ENCODE measurements around the gene PRKAR1B. TPM values are rescaled to one million over a fixed set of nuclear protein-coding genes. Genes with fewer than 3 reads are reported as not detected.

Gene PRKAR1B
- total and polyA plus RNA-seq, 7 donors: 1.4 to 4.6 (median 1.9) TPM

DNA sequence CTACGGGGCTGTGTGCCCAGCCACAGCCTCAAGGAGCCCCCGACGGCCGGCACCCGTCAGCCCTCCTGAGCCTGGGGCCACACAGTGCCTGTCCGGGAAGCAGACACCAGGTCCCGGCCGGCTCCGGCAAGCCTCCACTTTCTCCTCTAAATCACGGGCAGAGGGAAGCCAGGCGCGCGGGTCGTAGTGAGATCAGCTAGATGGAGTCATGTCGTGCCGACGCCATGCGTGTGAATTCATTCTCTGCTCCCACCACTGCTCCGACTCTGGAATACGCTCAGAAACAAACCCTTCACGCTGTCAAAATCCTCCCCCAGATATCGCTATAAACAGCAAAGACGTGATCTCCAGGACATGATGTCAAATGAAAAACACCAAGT, 94.3 kb downstream of the PRKAR1B start:
- Histone ChIP-seq H3K27me3 (ENCODE audit: insufficient read depth in 3 of 3, low read length in 2 of 3) (no peaks in the 10 kb centered on the region), H3K4me1 (no peaks in the 10 kb centered on the region), H3K4me3 (no peak overlapping the region), H3K36me3 (ENCODE audit: insufficient read depth in 1 of 2, low read depth in 1 of 2) (no peaks in the 10 kb centered on the region), H3K9me3 (no peaks in the 10 kb centered on the region), H3K27ac (no peak overlapping the region)
- DNase-seq (no peak), ATAC-seq (no peak)
- WGBS, 3 donors: 91 to 96% (median 94%) methylated on average over 20 to 23 of the region's 23 CpGs
- TF ChIP-seq, protein P1, sequence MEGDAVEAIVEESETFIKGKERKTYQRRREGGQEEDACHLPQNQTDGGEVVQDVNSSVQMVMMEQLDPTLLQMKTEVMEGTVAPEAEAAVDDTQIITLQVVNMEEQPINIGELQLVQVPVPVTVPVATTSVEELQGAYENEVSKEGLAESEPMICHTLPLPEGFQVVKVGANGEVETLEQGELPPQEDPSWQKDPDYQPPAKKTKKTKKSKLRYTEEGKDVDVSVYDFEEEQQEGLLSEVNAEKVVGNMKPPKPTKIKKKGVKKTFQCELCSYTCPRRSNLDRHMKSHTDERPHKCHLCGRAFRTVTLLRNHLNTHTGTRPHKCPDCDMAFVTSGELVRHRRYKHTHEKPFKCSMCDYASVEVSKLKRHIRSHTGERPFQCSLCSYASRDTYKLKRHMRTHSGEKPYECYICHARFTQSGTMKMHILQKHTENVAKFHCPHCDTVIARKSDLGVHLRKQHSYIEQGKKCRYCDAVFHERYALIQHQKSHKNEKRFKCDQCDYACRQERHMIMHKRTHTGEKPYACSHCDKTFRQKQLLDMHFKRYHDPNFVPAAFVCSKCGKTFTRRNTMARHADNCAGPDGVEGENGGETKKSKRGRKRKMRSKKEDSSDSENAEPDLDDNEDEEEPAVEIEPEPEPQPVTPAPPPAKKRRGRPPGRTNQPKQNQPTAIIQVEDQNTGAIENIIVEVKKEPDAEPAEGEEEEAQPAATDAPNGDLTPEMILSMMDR (IDR thresholded peaks at IDR 0.05): no peak
- intact Hi-C loops (cut with DNase I): no loop called here

GRCh38 chr7:631964-632830, 94.9 kb downstream of the PRKAR1B start:
- DNase-seq (no peak), ATAC-seq (no peak)
- 87 to 91% (median 87%) methylated on average over 39 of the region's 39 CpGs for WGBS, 3 donors
- Histone ChIP-seq H3K9me3 (no peaks in the 10 kb centered on the region), H3K27ac (no peak overlapping the region), H3K36me3 (ENCODE audit: insufficient read depth in 1 of 2, low read depth in 1 of 2) (no peaks in the 10 kb centered on the region), H3K4me3 (no peak overlapping the region), H3K4me1 (no peaks in the 10 kb centered on the region), H3K27me3 (ENCODE audit: insufficient read depth in 3 of 3, low read length in 2 of 3) (no peaks in the 10 kb centered on the region)
- intact Hi-C loops (cut with DNase I): no loop called here
- TF ChIP-seq, protein P1 (IDR thresholded peaks at IDR 0.05): no peak

DNA sequence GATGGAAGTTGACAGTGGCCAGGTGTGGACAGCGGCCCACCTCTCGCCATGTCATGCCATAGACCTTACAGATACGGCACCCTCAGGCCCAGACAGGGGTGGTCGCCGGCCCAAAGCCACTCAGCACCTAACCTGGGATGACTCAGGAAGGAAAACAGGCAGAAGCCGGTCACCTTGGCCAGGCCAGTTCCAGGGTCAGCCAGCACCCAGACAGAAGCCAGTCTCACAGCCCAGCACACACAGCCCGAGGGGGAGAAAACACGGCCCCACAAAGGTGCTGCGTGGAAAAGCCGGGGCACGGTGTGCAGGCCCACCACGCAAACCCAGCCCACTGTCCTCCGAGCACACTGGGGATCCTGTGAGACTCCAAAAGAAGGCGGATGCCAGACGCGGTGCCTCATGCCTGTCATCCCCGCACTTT, 95.8 kb downstream of the PRKAR1B start:
- no peaks in the 10 kb centered on the region for H3K27me3 ChIP-seq (ENCODE audit: insufficient read depth in 3 of 3, low read length in 2 of 3)
- H3K4me1 ChIP-seq: no peaks in the 10 kb centered on the region
- H3K9me3 ChIP-seq: no peaks in the 10 kb centered on the region
- no peaks in the 10 kb centered on the region for H3K36me3 ChIP-seq (ENCODE audit: insufficient read depth in 1 of 2, low read depth in 1 of 2)
- ATAC-seq (no peak), DNase-seq (no peak)
- 94 to 95% (median 94%) methylated on average over 16 to 17 of the region's 17 CpGs for WGBS, 3 donors
- H3K27ac ChIP-seq: no peak overlapping the region
- intact Hi-C loops (cut with DNase I): no loop called here
- H3K4me3 ChIP-seq: no peak overlapping the region
- TF ChIP-seq, protein P1 (IDR thresholded peaks at IDR 0.05): no peak

- intact Hi-C loops (cut with DNase I): no loop called here
- 76 to 79% (median 78%) methylated on average over 5 of the region's 5 CpGs for WGBS, 3 donors
- TF ChIP-seq, protein P1 (IDR thresholded peaks at IDR 0.05): no peak
- ATAC-seq (no peak), DNase-seq (no peak)
- Histone ChIP-seq H3K4me3 (no peak overlapping the region), H3K4me1 (no peaks in the 10 kb centered on the region), H3K36me3 (ENCODE audit: insufficient read depth in 1 of 2, low read depth in 1 of 2) (no peaks in the 10 kb centered on the region), H3K9me3 (peaks cover 7% of the 10 kb centered on the region), H3K27ac (no peak overlapping the region), H3K27me3 (ENCODE audit: insufficient read depth in 3 of 3, low read length in 2 of 3) (no peaks in the 10 kb centered on the region)
These were observed 96.5 kb downstream of the PRKAR1B start for GRCh38 chr7:630539-630938.

Measured in psoas muscle (tissue), 8 donors.